CD14-positive monocyte (primary cell): Measurements from ENCODE around the gene CCNK. TPM values are rescaled to one million over a fixed set of nuclear protein-coding genes. Genes with fewer than 3 reads are reported as not detected.

Experiments used
- DNase-seq, 3 donors: peaks; one replicate each; pipeline ENCODE4 v3.0.0-alpha.2; 2011 to 2022
- H2AFZ ChIP-seq: 2 replicates; pipeline ENCODE4 v1.6.0; 2012; ENCODE audit warnings: mild to moderate bottlenecking, low read depth, low read length, inconsistent platforms; ENCODE audit not compliant: insufficient read depth, poor library complexity, severe bottlenecking
- H3K27ac ChIP-seq, 2 donors: 1 replicate in 1 of 2; 2 replicates in 1 of 2; pipeline ENCODE4 v1.5.1; 2012 to 2013; ENCODE audit warnings: low read length in 2 of 2, control low read depth in 1 of 2, inconsistent platforms in 1 of 2, low read depth in 1 of 2, mild to moderate bottlenecking in 1 of 2
- H3K27me3 ChIP-seq, 2 donors: one replicate each; pipeline versions ENCODE4 v1.6.0 to v1.6.1; 2011 to 2013; ENCODE audit warnings: low read length in 2 of 2; ENCODE audit not compliant: control insufficient read depth in 2 of 2, insufficient read depth in 2 of 2
- H3K36me3 ChIP-seq, 2 donors: replicated peaks in 1 of 2; 1 replicate in 1 of 2; 2 replicates in 1 of 2; pipeline versions ENCODE4 v1.5.1 to v1.6.1; 2012 to 2013; ENCODE audit warnings: low read length in 2 of 2, control low read depth in 1 of 2, inconsistent platforms in 1 of 2, mild to moderate bottlenecking in 1 of 2; ENCODE audit not compliant: insufficient read depth in 2 of 2, control insufficient read depth in 1 of 2
- H3K4me1 ChIP-seq, 2 donors: 1 replicate in 1 of 2; 2 replicates in 1 of 2; pipeline versions ENCODE4 v1.5.1 to v1.6.1; 2012 to 2013; ENCODE audit warnings: low read length in 2 of 2, control low read depth in 1 of 2, inconsistent platforms in 1 of 2, mild to moderate bottlenecking in 1 of 2, moderate library complexity in 1 of 2; ENCODE audit not compliant: insufficient read depth in 2 of 2, control insufficient read depth in 1 of 2
- H3K4me2 ChIP-seq: replicated peaks from 2 replicates; pipeline ENCODE3; 2012; ENCODE audit warnings: low read length, moderate library complexity, mild to moderate bottlenecking; ENCODE audit not compliant: poor library complexity, severe bottlenecking; ENCODE audit errors: extremely low read depth
- H3K4me3 ChIP-seq, 3 experiments: fragments of 200-600 bp in 1 of 3; sonication (generic) in 1 of 3; replicated peaks in 1 of 3; 1 replicate in 2 of 3; 2 replicates in 1 of 3; pipeline ENCODE4 v1.5.1; 2011 to 2013; ENCODE audit warnings: low read length in 3 of 3, mild to moderate bottlenecking in 3 of 3, control low read depth in 2 of 3, low read depth in 2 of 3, inconsistent platforms in 1 of 3, moderate library complexity in 1 of 3
- H3K79me2 ChIP-seq: 2 replicates; pipeline ENCODE4 v1.6.0; 2012; ENCODE audit warnings: mild to moderate bottlenecking, control low read depth, inconsistent platforms, low read length, moderate library complexity; ENCODE audit not compliant: insufficient read depth
- H3K9ac ChIP-seq: 2 replicates; pipeline ENCODE4 v1.6.0; 2017; ENCODE audit warnings: low read length, mild to moderate bottlenecking; ENCODE audit not compliant: insufficient read depth, poor library complexity, severe bottlenecking
- H3K9me3 ChIP-seq, 2 donors: replicated peaks in 1 of 2; 1 replicate in 1 of 2; 2 replicates in 1 of 2; pipeline versions ENCODE4 v1.5.1 to v1.6.1; 2012 to 2013; ENCODE audit warnings: low read length in 2 of 2, control low read depth in 1 of 2; ENCODE audit not compliant: control insufficient read depth in 1 of 2, insufficient read depth in 1 of 2
- H4K20me1 ChIP-seq: 2 replicates; pipeline ENCODE4 v1.6.0; 2012; ENCODE audit warnings: mild to moderate bottlenecking, low read length, control low read depth, moderate library complexity; ENCODE audit not compliant: insufficient read depth
- H3K27ac Mint-ChIP-seq, 7 donors: one replicate each; pipeline ENCODE4 v1.8.0; 2020; ENCODE audit warnings: mild to moderate bottlenecking in 7 of 7, mixed read lengths in 7 of 7, moderate library complexity in 6 of 7, inconsistent platforms in 2 of 7
- H3K27me3 Mint-ChIP-seq, 3 donors: one replicate each; pipeline ENCODE4 v1.8.0; 2021 to 2022; ENCODE audit warnings: low read depth in 3 of 3, mild to moderate bottlenecking in 3 of 3, mixed read lengths in 3 of 3, moderate library complexity in 3 of 3, inconsistent platforms in 1 of 3
- H3K36me3 Mint-ChIP-seq, 2 donors: one replicate each; pipeline ENCODE4 v1.8.0; 2020; ENCODE audit warnings: mixed read lengths in 2 of 2, inconsistent platforms in 1 of 2, mild to moderate bottlenecking in 1 of 2
- H3K4me1 Mint-ChIP-seq: one replicate; pipeline ENCODE4 v1.8.0; 2020; ENCODE audit warnings: mild to moderate bottlenecking, mixed read lengths
- H3K4me3 Mint-ChIP-seq, 2 donors: one replicate each; pipeline ENCODE4 v1.8.0; 2020; ENCODE audit warnings: mild to moderate bottlenecking in 2 of 2, mixed read lengths in 2 of 2, moderate library complexity in 1 of 2
- H3K9me3 Mint-ChIP-seq, 7 donors: one replicate each; pipeline ENCODE4 v1.8.0; 2020 to 2022; ENCODE audit warnings: mixed read lengths in 7 of 7, mild to moderate bottlenecking in 6 of 7, moderate library complexity in 6 of 7, inconsistent platforms in 2 of 7
- WGBS: methylation state at CpG from one replicate; pipeline ENCODE4 v1.1.5; 2013; ENCODE audit warnings: missing lambda C conversion rate; ENCODE audit not compliant: insufficient coverage; 5-methylcytosine and 5-hydroxymethylcytosine counted together
- intact Hi-C, 2 donors: fragments of 100-400 bp; cut with micrococcal nuclease; formaldehyde crosslinking; loops; one replicate each; pipeline versions ENCODE4 v1.15.0 to v1.15.1; 2023
- polyA plus RNA-seq, 3 donors: library from polyadenylated mRNA; depleted of rRNA in 1 of 3; unstranded in 2 of 3; stranded (reverse) in 1 of 3; fragments of 300-500 nt in 2 of 3; fragments of >200 nt in 1 of 3; fragmentation: Illumina TruSeq in 2 of 3; gene quantifications; 1 replicate in 2 of 3; 2 replicates in 1 of 3; pipeline ENCODE4 v1.2.3, GENCODE V29; 2012 to 2021
- TF ChIP-seq, protein P1 (sequence below): fragments of 200-600 bp; IDR thresholded peaks from one replicate; pipeline ENCODE4 v1.8.0; 2022; ENCODE audit warnings: antibody characterized with exemption, mild to moderate bottlenecking

CCNK gene
- polyA plus RNA-seq, 3 donors, result 7.7 to 21.5 (median 14.7) TPM

DNA sequence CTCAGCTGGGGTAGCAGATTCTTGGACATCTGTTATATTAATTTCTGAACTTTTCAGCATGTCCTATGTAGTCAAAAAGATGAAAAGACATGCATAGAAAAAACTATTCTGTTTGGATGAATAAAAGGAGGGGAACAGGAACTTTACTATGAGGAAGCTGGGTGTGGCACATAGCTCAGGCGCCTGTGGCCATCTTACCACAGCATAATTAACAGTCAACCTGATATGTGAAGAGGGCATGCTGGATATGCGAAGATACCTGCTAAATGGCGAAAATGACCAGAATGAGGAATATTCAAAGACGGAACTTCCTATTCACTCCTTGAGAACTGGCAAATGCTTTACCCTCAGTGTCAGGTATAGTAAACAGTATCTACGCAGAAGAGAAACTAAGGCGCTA lies 19.0 kb upstream of the CCNK start:
- Histone ChIP-seq H3K4me3 (no peak overlapping the region), H3K9me3 (no peaks in the 10 kb centered on the region), H3K79me2 (peaks cover 37% of the 10 kb centered on the region), H3K4me1 (peaks cover 0 to 6% of the 10 kb centered on the region in 2 donors), H3K9ac (no peak overlapping the region), H3K27ac (peak overlapping the region in 1 of 2 donors; percentile 40), H3K27me3 (no peaks in the 10 kb centered on the region), H3K4me2 (no peak overlapping the region), H3K36me3 (peaks cover 76 to 95% of the 10 kb centered on the region in 2 donors), H4K20me1 (peaks cover 34% of the 10 kb centered on the region), H2AFZ (no peak overlapping the region)
- intact Hi-C loops, result no loop called here
- peak overlapping the region in 2 of 7 donors; percentile 55 to 61 for H3K27ac Mint-ChIP-seq
- H3K9me3 Mint-ChIP-seq, result no peaks in the 10 kb centered on the region
- TF ChIP-seq, protein P1, sequence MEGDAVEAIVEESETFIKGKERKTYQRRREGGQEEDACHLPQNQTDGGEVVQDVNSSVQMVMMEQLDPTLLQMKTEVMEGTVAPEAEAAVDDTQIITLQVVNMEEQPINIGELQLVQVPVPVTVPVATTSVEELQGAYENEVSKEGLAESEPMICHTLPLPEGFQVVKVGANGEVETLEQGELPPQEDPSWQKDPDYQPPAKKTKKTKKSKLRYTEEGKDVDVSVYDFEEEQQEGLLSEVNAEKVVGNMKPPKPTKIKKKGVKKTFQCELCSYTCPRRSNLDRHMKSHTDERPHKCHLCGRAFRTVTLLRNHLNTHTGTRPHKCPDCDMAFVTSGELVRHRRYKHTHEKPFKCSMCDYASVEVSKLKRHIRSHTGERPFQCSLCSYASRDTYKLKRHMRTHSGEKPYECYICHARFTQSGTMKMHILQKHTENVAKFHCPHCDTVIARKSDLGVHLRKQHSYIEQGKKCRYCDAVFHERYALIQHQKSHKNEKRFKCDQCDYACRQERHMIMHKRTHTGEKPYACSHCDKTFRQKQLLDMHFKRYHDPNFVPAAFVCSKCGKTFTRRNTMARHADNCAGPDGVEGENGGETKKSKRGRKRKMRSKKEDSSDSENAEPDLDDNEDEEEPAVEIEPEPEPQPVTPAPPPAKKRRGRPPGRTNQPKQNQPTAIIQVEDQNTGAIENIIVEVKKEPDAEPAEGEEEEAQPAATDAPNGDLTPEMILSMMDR, result no peak
- no peak overlapping the region for H3K4me3 Mint-ChIP-seq
- H3K36me3 Mint-ChIP-seq, result peaks cover 72 to 84% of the 10 kb centered on the region in 2 donors
- DNase-seq, result no peak
- peaks cover 8% of the 10 kb centered on the region for H3K4me1 Mint-ChIP-seq
- no CpG with 5 or more reads among the region's 6 CpGs for WGBS
- H3K27me3 Mint-ChIP-seq, result peaks cover 0 to 1% (median 0%) of the 10 kb centered on the region in 3 donors

GRCh38 chr14:99463974-99464373 lies 17.2 kb upstream of the CCNK start:
- Mint-ChIP-seq H3K36me3 (peaks cover 61 to 69% of the 10 kb centered on the region in 2 donors), H3K4me1 (peaks cover 10% of the 10 kb centered on the region), H3K9me3 (no peaks in the 10 kb centered on the region), H3K27ac (peak overlapping the region in 1 of 7 donors; percentile 21), H3K27me3 (peaks cover 0 to 1% (median 0%) of the 10 kb centered on the region in 3 donors), H3K4me3 (no peak overlapping the region)
- no peak overlapping the region for H3K27ac ChIP-seq
- no peak overlapping the region for H3K4me2 ChIP-seq
- no CpG with 5 or more reads among the region's 4 CpGs for WGBS
- peaks cover 61 to 78% of the 10 kb centered on the region in 2 donors for H3K36me3 ChIP-seq
- no peaks in the 10 kb centered on the region for H3K27me3 ChIP-seq
- H3K9ac ChIP-seq, result no peak overlapping the region
- peaks cover 0 to 6% of the 10 kb centered on the region in 2 donors for H3K4me1 ChIP-seq
- H3K4me3 ChIP-seq, result no peak overlapping the region
- intact Hi-C loops, result no loop called here
- no peak for DNase-seq
- no peaks in the 10 kb centered on the region for H3K9me3 ChIP-seq
- H2AFZ ChIP-seq, result no peak overlapping the region
- TF ChIP-seq, protein P1, result no peak
- H3K79me2 ChIP-seq, result peaks cover 55% of the 10 kb centered on the region
- H4K20me1 ChIP-seq, result peaks cover 52% of the 10 kb centered on the region
